SU-DHL-6 (cell line): ENCODE results near the gene EPM2AIP1.

Experiments
- H2AFZ ChIP-seq: fragments of 200-600 bp; sonication (generic); 2 replicates; pipeline ENCODE4 v1.6.1; 2014; ENCODE audit warnings: low read depth, mild to moderate bottlenecking, moderate library complexity, mixed read lengths, antibody characterized with exemption, low read length; ENCODE audit not compliant: severe bottlenecking
- H3F3A ChIP-seq: fragments of 200-600 bp; shearing (Covaris generic); 2 replicates; pipeline ENCODE4 v1.6.0; 2016; ENCODE audit warnings: antibody characterized with exemption, mild to moderate bottlenecking; ENCODE audit not compliant: insufficient read depth
- H3K27ac ChIP-seq: fragments of 200-600 bp; sonication (generic); 2 replicates; pipeline ENCODE4 v1.5.1; 2016; ENCODE audit warnings: low read depth, mild to moderate bottlenecking, low read length, moderate library complexity, mixed read lengths
- H3K27me3 ChIP-seq: fragments of 200-600 bp; sonication (generic), shearing (Covaris generic); 2 replicates; pipeline ENCODE4 v1.6.0; 2014; ENCODE audit warnings: mild to moderate bottlenecking, low read length
- H3K36me3 ChIP-seq: fragments of 200-600 bp; sonication (generic); 2 replicates; pipeline ENCODE4 v1.6.1; 2014; ENCODE audit warnings: mild to moderate bottlenecking, low read length, mixed read lengths
- H3K4me2 ChIP-seq: fragments of 300-600, 200-600 bp; shearing (Covaris generic), sonication (generic); 2 replicates; pipeline ENCODE4 v1.6.0; 2014; ENCODE audit warnings: low read length, low read depth, mild to moderate bottlenecking; ENCODE audit not compliant: poor library complexity, severe bottlenecking
- H3K4me3 ChIP-seq: fragments of 200-600 bp; sonication (generic); 2 replicates; pipeline ENCODE4 v1.5.1; 2014; ENCODE audit warnings: antibody characterized with exemption, low read length, mild to moderate bottlenecking, mixed read lengths; ENCODE audit not compliant: insufficient read depth, poor library complexity, severe bottlenecking
- H3K79me2 ChIP-seq: fragments of 200-600 bp; sonication (generic); 2 replicates; pipeline ENCODE4 v1.6.1; 2014; ENCODE audit warnings: mild to moderate bottlenecking, low read length, moderate library complexity; ENCODE audit not compliant: insufficient read depth
- H3K9ac ChIP-seq: fragments of 200-600 bp; sonication (generic); 2 replicates; pipeline ENCODE4 v1.7.0; 2014; ENCODE audit warnings: mild to moderate bottlenecking, low read length
- H3K9me2 ChIP-seq: fragments of 200-600 bp; sonication (generic); replicated peaks from 2 replicates; pipeline ENCODE4 v1.6.1; 2014; ENCODE audit warnings: low read length; ENCODE audit not compliant: insufficient read depth
- H3K9me3 ChIP-seq: fragments of 200-600 bp; sonication (generic); 2 replicates; pipeline ENCODE4 v1.6.1; 2014; ENCODE audit warnings: low read length, mixed read lengths; ENCODE audit not compliant: insufficient read depth
- H4K20me1 ChIP-seq: fragments of 200-600 bp; sonication (generic); 2 replicates; pipeline ENCODE4 v1.6.1; 2014; ENCODE audit warnings: low read depth, mild to moderate bottlenecking, antibody characterized with exemption, low read length, moderate library complexity, mixed read lengths
- EZH2phosphoT487 ChIP-seq: fragments of 200-600 bp; sonication (generic), shearing (Covaris generic); conservative IDR thresholded peaks from 2 replicates; pipeline ENCODE4 v1.6.1; 2018; ENCODE audit warnings: mild to moderate bottlenecking, antibody characterized with exemption, low read length, moderate library complexity, mixed read lengths
- TF ChIP-seq, protein P1 (sequence below): fragments of 200-600 bp; sonication (generic); IDR thresholded peaks from one replicate; pipeline ENCODE4 v1.5.1; 2017; ENCODE audit warnings: antibody characterized with exemption, mild to moderate bottlenecking, low read length, moderate library complexity; ENCODE audit not compliant: insufficient read depth, poor library complexity, severe bottlenecking

EPM2AIP1 gene

GRCh38 chr3:36937492-36937891, 55.4 kb downstream of the EPM2AIP1 start:
- no peak overlapping the region for H3K27ac ChIP-seq

More at GRCh38 chr3:36937492-36937891, 55.4 kb downstream of the EPM2AIP1 start:
- Histone ChIP-seq H3K9me2 (no peaks in the 10 kb centered on the region), H3K4me3 (no peak overlapping the region), H3K9ac (no peak overlapping the region), H3K9me3 (no peaks in the 10 kb centered on the region), H3K27me3 (no peaks in the 10 kb centered on the region), H3F3A (no peaks in the 10 kb centered on the region), H2AFZ (no peak overlapping the region), H3K4me2 (no peak overlapping the region), H3K36me3 (no peaks in the 10 kb centered on the region), H3K79me2 (no peaks in the 10 kb centered on the region), H4K20me1 (no peaks in the 10 kb centered on the region)
- TF ChIP-seq, protein P1, sequence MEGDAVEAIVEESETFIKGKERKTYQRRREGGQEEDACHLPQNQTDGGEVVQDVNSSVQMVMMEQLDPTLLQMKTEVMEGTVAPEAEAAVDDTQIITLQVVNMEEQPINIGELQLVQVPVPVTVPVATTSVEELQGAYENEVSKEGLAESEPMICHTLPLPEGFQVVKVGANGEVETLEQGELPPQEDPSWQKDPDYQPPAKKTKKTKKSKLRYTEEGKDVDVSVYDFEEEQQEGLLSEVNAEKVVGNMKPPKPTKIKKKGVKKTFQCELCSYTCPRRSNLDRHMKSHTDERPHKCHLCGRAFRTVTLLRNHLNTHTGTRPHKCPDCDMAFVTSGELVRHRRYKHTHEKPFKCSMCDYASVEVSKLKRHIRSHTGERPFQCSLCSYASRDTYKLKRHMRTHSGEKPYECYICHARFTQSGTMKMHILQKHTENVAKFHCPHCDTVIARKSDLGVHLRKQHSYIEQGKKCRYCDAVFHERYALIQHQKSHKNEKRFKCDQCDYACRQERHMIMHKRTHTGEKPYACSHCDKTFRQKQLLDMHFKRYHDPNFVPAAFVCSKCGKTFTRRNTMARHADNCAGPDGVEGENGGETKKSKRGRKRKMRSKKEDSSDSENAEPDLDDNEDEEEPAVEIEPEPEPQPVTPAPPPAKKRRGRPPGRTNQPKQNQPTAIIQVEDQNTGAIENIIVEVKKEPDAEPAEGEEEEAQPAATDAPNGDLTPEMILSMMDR, result no peak
- TF ChIP-seq EZH2phosphoT487, result no peak
